ENCODE measurements around the gene KANTR.

Gene KANTR

DNA sequence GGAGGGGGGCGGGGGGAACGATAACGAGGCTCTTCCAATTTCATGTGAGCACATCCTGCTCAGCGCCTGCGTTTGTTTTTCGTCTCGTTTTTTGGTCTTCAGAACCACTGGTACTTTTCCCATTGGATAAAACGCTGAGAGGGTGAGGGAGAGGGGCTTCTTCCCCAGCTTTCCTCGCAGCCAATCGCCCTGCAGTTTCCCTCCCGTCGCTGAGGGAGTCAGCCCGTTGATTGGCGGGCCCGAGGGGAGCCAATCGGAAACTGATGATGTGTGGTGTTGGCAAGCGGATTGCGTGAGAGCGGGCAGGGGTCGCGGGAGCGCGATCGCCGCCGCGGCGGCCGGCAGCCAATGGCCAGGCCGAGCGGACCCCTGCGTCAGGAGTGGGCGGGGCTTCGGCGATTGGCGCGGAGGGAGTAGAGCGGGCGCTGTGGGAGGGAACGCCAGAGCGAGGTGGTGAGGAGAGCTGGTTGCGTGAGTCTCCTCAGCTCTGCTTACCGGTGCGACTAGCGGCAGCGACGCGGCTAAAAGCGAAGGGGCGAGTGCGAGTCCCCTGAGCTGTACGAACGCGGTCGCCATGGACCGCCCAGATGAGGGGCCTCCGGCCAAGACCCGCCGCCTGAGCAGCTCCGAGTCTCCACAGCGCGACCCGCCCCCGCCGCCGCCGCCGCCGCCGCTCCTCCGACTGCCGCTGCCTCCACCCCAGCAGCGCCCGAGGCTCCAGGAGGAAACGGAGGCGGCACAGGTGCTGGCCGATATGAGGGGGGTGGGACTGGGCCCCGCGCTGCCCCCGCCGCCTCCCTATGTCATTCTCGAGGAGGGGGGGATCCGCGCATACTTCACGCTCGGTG is 11.8 kb upstream of the KANTR start, which contains the start of gene TSPYL2:
Gene TSPYL2 (plus strand): TSS at position 443 of the 848 bp plus-strand sequence. CDS start 132 bp downstream, at position 575.
- peak; percentile 94 for DNase-seq

DNA sequence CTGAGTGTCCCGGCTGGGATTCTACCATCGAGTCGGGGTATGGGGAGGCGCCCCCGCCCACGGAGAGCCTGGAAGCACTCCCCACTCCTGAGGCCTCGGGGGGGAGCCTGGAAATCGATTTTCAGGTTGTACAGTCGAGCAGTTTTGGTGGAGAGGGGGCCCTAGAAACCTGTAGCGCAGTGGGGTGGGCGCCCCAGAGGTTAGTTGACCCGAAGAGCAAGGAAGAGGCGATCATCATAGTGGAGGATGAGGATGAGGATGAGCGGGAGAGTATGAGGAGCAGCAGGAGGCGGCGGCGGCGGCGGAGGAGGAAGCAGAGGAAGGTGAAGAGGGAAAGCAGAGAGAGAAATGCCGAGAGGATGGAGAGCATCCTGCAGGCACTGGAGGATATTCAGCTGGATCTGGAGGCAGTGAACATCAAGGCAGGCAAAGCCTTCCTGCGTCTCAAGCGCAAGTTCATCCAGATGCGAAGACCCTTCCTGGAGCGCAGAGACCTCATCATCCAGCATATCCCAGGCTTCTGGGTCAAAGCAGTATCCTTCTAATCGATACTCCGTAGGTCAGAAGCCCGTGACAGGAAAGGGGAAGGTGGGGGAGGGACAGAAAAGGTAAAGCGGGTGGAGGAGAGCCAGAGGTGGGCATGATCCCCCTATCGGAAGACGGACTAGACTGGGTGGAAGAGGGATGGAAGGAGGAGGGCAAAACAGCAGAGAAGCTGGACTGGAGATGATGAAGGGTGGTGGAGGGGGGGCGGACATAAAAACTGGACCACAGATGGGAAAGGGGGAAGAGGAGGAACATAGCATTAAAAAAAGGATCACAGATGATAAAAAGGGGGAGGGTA is 10.9 kb upstream of the KANTR start:
- no peak for DNase-seq

DNA sequence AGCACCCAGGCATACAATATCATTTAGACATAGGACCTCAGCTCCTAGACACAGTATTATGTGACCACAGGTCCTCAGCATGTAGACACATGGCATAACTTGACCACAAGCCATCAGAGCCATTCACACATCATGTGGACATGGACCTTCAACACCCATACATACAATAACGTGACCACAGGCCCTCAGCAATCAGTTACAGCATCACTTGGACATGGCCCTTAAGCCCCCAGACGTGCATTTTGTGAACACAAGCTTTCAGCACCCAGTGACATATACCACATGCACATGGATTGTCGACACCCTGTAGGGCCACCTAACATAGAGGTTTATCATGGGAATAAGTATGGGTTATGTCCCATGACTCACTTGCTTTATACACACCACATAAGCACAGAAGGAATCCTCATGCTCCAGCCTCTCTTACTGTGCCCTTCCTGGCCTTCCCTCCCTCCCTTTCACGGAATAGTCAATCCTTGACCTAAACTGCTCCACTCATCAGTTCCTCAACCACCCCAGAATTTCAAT is 9.8 kb upstream of the KANTR start:
- no peak for DNase-seq

DNA sequence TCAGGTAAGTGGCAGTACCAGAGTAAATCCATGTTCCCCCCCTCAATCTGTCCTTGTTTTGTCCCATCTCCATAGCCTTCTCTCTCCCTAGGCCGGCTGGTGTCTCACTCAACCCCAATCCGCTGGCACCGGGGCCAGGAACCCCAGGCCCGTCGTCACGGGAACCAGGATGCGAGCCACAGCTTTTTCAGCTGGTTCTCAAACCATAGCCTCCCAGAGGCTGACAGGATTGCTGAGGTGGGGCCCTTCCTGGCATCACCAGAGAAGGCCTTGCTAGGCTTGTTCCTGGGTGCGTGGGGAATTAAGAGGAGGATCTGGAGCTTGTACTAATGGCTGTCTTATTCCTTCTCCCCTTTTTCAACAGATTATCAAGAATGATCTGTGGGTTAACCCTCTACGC is 9.1 kb upstream of the KANTR start:
- no peak for DNase-seq

DNA sequence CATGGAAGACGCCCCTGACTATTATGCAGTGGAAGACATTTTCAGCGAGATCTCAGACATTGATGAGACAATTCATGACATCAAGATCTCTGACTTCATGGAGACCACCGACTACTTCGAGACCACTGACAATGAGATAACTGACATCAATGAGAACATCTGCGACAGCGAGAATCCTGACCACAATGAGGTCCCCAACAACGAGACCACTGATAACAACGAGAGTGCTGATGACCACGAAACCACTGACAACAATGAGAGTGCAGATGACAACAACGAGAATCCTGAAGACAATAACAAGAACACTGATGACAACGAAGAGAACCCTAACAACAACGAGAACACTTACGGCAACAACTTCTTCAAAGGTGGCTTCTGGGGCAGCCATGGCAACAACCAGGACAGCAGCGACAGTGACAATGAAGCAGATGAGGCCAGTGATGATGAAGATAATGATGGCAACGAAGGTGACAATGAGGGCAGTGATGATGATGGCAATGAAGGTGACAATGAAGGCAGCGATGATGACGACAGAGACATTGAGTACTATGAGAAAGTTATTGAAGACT is 8.2 kb upstream of the KANTR start:
- DNase-seq: no peak

DNA sequence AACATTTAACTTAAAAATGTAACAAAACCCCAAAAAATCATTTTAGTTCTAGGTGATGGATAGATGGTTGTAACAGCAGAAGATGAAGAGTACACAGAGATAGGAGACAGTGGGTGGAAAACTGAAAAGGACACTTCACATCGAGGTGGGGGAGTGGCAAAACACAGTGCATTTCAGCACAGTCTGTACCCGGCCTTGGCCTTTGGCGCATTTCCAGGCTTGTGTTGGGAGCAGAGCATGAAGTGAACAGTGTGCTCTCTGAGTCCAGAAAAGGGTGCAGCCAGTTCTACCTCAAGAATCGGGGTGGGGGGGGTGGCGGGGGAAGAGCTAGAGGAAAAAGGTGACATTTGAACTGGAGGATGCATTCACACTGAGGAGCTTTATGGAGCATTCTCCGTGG is 7.5 kb upstream of the KANTR start:
- DNase-seq: no peak

DNA sequence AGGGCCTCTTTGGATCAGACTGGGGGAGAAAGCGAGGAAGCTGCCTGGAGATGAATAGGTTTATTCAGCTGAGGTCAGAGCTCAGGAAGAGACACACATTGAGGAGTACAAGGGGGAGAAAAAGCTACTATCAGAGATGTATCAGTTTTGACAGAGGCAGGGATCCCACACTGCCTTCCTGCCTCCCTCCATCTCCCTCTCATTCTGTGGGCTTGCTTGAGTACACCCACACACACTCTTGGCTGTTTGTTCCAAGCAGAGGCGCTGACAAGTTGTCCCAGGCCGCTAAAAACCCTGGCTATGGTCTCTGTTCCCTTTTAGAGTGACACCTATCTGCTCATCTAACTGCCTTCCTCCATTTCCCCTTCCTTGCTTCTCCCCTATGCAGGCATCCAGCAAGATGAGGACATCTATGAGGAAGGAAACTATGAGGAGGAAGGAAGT is 6.5 kb upstream of the KANTR start:
- no peak for DNase-seq

DNA sequence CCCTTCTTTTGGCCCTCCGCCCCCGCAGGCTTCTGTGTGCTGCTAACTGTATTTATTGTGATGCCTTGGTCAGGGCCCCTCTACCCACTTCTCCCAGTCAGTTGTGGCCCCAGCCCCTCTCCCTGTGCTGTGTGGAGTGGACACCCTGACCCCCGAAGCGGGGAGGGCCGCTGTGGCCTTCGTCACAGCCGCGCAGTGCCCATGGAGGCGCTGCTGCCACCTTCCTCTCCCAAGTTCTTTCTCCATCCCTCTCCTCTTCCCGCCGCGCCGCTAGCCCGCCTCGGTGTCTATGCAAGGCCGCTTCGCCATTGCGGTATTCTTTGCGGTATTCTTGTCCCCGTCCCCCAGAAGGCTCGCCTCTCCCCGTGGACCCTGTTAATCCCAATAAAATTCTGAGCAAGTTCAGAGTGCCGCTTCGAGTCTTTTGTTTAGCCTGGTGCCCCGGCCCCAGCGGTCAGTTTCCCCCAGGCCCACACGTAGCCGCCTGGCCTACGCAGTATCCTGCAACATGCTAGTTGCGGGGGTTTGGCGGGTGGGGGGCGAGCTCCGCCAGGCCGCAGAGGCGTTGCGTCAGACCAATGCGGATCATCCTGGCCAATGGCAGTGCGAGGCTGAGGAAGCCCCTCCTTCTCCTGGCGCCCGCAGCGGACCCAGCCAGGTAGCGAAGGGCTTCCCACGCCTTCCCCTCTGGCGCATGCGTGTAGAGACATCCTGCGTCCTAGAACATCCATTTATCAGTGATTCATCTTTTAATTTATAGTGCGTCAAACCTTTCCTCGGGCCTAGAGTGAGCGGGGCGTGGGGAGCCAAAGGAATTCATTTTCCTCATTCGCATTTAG is 5.6 kb upstream of the KANTR start:
- DNase-seq: no peak

DNA sequence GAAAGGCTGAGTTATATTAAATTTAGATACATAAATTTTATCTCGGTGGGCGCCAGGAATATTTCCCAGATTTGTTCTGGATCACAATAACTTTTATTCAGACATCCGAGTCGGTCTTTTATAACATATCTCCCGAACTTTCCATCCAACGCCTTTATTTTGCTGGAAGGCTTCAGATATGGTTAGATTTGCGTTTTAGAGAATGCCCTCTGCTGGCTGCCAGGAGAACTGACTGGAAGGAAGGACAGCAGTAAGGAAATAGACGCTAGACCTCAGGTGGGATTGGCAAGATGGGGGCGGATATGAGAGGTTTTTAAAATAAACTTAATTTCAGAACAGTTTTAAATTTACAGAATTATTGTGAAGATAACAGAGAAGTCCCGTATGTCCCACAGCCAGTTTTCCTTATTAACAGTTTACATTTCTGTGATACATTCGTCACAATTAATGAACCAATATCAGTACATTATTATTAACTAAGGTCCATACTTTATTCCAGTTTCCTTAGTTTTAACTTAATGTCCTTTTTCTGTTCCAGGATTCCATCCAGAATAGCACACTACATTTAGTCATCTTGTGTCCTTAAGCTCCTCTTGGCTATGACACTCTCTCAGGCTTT is 4.6 kb upstream of the KANTR start:
- peak; percentile 17 for DNase-seq

DNA sequence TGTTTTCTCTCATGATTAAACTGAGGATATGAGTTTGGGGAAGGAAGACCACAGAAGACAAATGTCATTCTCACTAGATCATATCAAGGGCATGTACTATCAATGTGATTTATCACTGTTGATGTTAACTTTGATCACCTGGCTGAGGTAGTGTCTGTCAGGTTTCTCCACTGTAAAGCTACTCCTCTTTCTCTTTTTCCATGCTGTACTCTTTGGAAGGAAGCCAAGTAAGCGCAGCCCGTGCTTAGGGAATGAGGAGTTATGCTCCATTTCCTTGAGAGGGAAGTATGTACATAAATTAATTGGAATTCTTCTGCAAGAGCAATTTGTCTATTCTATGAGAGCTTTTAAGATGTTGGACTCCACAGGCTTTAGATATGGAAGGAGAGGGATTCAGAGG is 4.0 kb upstream of the KANTR start:
- DNase-seq: no peak

DNA sequence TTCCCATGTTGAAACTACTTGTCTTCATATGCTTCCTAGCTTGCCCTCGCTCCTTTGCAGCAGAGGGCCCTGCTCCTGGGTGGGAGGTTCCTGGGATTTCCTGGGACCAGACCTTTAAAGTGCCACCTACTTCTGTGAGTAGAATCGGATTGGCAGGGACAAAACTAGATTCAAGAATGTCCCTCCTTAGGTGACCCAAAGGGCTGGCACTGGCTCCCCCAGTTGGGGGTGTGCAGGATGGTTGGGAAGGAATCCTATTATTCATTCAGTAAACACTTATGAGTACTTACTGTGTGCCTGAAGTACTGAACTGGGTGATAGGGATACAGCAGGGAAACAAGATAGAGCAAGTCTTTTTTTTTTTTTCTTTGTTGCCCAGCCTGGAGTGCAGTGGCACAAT is 2.6 kb upstream of the KANTR start:
- no peak for DNase-seq

DNA sequence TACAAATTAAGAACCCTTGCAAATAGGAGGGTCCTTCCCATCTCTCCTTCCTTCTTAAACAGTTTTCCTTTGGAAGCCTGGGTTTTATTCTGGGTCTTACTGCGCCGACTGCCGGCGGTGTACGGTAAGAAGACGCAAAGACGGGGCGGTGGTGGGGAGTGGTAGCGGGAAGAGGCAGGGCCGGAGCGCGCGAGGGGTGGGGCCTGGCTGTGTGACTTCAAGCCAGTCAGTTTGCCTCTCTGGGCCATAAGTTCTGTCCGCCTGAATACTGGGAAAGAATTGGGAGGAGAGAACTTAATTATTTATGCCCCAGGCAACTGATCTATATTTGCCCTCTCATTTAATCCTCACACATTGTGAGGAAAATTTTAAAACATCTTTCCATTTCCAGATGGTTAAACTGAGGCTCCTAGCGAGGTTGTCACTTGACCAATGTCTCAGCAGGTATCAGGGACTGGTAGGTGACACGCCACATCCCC is 726 bp upstream of the KANTR start:
- DNase-seq: peak; percentile 72

DNA sequence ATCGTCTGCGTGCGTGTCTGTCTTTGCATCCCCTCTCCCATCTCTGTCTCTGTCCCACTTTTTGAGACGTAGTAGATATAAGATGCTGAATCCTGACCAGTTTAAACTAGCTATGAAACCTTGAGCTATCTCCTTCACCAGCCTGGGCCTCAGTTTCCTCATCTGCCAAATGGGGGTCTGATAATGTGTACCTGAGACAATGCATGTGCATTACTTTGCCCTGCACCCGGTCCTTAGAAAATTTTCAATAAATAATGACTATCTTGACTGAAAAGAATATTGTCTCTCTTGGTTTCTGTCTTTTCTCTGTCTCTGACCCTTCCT is 602 bp downstream of the KANTR start:
- no peak for DNase-seq

DNA sequence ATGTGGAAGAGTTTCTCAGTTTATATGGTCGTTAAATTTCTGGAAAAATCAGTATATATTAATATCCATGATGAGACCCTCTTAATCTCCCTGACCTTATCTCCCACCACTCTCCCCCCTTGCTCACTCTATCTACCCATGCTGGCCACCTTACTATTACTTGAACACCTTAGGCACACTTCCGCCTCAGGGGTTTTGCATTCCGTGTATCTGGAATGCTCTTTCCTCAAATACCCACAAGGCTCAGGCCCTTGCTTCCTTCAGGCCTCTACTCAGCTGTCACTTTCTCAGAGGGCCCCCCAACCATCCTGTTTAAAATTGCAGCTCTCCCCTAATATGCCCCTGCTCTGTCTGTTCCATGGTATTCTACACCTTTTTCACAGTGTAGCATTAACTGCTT is 1.9 kb downstream of the KANTR start:
- no peak for DNase-seq

DNA sequence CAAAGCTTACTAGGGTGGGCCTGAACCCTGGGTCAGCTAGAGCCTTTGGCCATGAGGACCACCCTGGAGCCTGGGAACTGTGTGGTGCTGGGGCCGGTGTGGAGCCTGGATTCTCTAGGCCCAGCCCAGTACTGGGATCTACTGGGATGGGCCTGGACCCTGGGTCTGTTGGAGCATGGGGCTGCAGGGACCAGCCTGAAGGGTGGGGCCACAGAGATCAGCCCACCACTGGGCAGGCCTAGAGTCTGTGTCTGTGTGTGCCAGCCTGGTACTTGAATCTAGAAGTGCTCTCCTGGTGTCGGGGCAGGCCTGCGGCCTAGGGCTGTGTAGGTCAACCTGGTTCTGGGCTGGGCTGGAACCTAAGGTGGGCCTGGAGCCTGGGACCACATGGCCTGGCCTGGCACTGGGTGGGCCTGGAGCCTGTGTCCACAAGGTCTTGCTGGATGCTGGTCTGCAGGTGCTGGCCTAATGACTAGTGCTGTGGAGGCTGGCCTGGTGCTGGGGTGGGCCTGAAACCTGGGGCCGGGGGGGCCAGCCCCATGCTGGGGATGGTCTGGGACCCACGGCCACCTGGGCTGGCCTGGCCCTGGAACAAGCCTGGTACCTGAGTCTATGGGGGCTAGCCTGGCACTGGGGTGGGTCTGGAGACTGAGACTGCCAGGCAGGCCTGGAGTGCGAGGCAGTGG is 21.1 kb downstream of the KANTR start:
- no peak for DNase-seq

DNA sequence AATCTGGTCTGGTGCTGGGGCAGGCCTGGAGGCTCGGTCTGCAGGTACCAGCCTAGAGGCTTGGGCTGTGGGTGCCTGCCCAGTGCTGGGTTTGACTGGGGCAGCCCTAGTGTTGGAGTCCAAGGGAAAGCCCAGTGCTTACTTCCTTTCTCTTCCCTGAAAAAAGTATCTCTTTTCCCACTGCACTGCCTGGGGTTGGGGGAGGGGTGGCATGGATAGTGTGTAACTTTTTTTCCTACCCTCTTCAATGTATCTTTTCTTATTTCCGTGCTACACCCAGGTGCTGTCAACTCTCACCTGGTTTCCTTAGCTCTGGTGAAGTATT is 21.6 kb downstream of the KANTR start:
- no peak for DNase-seq

DNA sequence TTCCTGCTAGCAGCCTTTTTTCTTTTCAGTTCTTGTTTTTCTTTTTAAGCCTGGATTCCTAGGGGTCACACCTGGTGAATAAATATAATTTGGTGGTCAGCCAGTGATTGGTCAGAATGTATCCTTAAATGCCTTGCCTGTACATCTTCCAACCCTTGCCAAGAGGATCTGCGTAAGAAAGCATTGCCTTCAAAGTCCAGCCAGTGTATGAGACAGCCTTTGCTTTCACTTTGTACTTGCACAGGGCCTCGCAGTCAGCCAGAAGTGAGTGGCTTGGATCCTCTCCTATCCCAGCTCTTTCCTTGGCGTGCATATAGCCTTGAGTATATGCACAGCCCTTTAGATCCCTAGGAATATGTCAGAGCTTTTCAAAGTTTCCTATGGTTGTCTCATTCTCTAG is 22.2 kb downstream of the KANTR start:
- no peak for DNase-seq

DNA sequence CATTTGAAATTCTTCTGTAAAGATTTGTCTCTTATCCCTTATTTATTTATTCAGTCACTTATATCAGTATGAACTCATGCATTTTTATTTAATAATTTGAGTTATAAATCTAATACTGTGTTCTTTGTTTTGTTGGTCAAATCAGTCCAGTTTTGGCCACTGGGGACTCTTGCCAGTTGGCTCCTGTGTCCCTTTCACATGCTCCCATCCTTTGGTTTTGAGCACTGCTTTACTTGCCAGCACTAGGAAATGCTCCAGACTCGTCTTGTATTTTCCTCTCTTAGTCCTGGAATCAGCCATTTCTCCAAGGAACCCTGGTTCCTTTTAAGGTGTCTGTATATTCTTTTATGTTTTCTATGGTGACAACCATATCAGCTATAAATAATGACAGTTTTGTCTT is 28.1 kb downstream of the KANTR start:
- no peak for DNase-seq

DNA sequence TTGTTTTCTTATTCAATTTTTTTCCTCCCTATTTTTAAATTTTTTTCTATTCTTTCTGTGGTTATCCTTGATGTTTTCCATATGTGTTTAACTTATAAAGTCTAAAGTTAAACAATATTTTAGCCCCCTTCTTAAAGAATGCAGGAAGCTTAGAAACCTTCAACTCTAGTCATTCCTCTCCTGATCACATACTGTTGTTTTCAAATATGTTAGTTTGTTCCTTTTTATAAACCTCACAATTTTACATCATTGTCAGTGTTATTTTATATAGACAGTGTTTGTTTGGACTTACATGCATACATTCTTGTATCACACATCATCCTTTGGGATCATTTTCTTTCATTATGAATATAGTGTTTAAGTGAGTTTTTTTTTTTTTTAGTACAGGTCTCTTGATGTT is 31.6 kb downstream of the KANTR start:
- DNase-seq: no peak

DNA sequence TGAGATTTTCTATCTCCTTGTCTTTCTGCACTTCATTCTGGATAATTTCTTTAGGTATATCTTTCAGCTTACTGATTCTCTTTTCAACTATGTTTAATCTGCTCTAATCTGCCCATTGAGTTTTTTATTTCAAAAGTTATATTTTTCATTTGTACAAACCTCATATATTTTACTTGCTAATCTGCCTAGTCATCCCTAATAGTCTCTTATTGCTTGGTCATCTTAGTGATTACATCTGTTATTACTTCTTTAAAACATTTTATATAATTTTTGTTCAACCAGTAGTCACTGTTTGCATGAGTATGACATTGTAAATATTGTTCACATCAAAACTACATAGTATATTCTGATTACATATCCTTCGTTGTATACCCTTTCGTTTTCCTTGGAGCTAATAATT is 32.4 kb downstream of the KANTR start:
- DNase-seq: no peak

DNA sequence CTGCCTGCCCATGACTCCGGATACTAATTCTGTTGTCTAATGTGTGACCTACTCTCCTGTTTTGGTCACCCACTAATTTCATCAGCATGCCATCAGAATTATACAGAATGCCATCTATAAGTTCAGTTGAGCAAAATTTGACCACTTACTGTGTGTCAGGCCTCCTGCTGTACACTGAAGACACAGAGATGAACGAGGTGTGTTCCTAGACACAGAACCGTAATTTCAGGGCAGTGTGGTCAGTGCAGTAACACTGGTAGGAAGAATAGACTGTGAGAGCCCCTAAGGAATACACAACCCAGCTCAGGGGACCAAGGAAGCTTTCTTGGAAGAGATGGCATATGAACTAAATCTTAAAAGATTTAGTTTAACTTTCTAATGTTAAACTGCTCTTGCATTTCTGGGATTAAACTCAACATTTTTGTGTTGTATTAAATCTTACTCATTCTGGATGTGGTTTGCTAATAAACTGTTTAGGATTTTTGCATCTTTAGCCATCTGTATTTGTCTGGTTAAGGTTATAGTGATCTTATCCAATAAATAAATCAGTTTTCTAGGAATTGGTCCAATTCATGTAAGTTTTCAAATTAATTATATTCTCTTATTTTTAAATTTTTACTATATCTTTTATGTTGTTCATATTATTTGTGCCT is 34.3 kb downstream of the KANTR start:
- no peak for DNase-seq

Measured in NCI-H1694 (cell line).